Type B pancreatic cell (in vitro differentiated cells): ENCODE data around the gene AUP1. TPM values are rescaled to one million over a fixed set of nuclear protein-coding genes. Genes with fewer than 3 reads are reported as not detected.

Experiments
- DNase-seq: peaks from one replicate; pipeline ENCODE4 v3.0.0; 2021; ENCODE audit warnings: mixed read lengths; ENCODE audit not compliant: unreplicated experiment; ENCODE audit errors: extremely low spot score
- H3K27ac Mint-ChIP-seq: 2 replicates; pipeline ENCODE4 v1.8.0; 2021; ENCODE audit warnings: mild to moderate bottlenecking, mixed read lengths
- H3K27me3 Mint-ChIP-seq: 2 replicates; pipeline ENCODE4 v1.8.0; 2021; ENCODE audit warnings: mixed read lengths
- H3K36me3 Mint-ChIP-seq: 2 replicates; pipeline ENCODE4 v1.8.0; 2021; ENCODE audit warnings: mixed read lengths
- H3K4me1 Mint-ChIP-seq: one replicate; pipeline ENCODE4 v1.8.0; 2021; ENCODE audit warnings: mixed read lengths; ENCODE audit not compliant: unreplicated experiment
- H3K4me3 Mint-ChIP-seq: 2 replicates; pipeline ENCODE4 v1.8.0; 2021; ENCODE audit warnings: mild to moderate bottlenecking, mixed read lengths
- H3K9me3 Mint-ChIP-seq: 2 replicates; pipeline ENCODE4 v1.8.0; 2021; ENCODE audit warnings: mixed read lengths
- CTCF ChIP-seq: fragments of 200-600 bp; sonication (generic); conservative IDR thresholded peaks from 2 replicates; pipeline ENCODE4 v1.5.0; 2021; ENCODE audit warnings: antibody characterized with exemption, mild to moderate bottlenecking
- total RNA-seq: library from RNA; stranded (reverse); gene quantifications from 2 replicates; pipeline ENCODE4 v1.2.1, GENCODE V29; 2021; ENCODE audit warnings: low replicate concordance

The AUP1 gene
- total RNA-seq, 1 donor from 2014 or later: 122 TPM

GRCh38 chr2:74560591-74560990 is 31.1 kb upstream of the AUP1 start:
- Mint-ChIP-seq H3K27me3 (peaks cover 77% of the 10 kb centered on the region), H3K27ac (no peak overlapping the region), H3K36me3 (no peaks in the 10 kb centered on the region), H3K4me1 (no peaks in the 10 kb centered on the region), H3K9me3 (no peaks in the 10 kb centered on the region), H3K4me3 (no peak overlapping the region)
- no peak for DNase-seq
- no peak for TF ChIP-seq CTCF

- no peaks in the 10 kb centered on the region for H3K9me3 Mint-ChIP-seq
- TF ChIP-seq CTCF: no peak
- H3K27ac Mint-ChIP-seq: no peak overlapping the region
- no peaks in the 10 kb centered on the region for H3K4me1 Mint-ChIP-seq
- no peaks in the 10 kb centered on the region for H3K36me3 Mint-ChIP-seq
- H3K27me3 Mint-ChIP-seq: peaks cover 82% of the 10 kb centered on the region
- H3K4me3 Mint-ChIP-seq: no peak overlapping the region
- DNase-seq: no peak
These were observed 30.4 kb upstream of the AUP1 start for GRCh38 chr2:74559912-74560311.

GRCh38 chr2:74558284-74559230 is 29.1 kb upstream of the AUP1 start:
- no peaks in the 10 kb centered on the region for H3K36me3 Mint-ChIP-seq
- peak overlapping the region; percentile 21 for H3K4me3 Mint-ChIP-seq
- H3K4me1 Mint-ChIP-seq: no peaks in the 10 kb centered on the region
- H3K27ac Mint-ChIP-seq: peak overlapping the region; percentile 23
- TF ChIP-seq CTCF: no peak
- no peak for DNase-seq
- peaks cover 75% of the 10 kb centered on the region for H3K27me3 Mint-ChIP-seq
- H3K9me3 Mint-ChIP-seq: no peaks in the 10 kb centered on the region

- no peak for TF ChIP-seq CTCF
- no peaks in the 10 kb centered on the region for H3K9me3 Mint-ChIP-seq
- no peak overlapping the region for H3K27ac Mint-ChIP-seq
- H3K27me3 Mint-ChIP-seq: peaks cover 69% of the 10 kb centered on the region
- H3K4me1 Mint-ChIP-seq: peaks cover 8% of the 10 kb centered on the region
- no peaks in the 10 kb centered on the region for H3K36me3 Mint-ChIP-seq
- DNase-seq: no peak
- H3K4me3 Mint-ChIP-seq: no peak overlapping the region
These were observed 27.4 kb upstream of the AUP1 start for GRCh38 chr2:74556831-74557370.

GRCh38 chr2:74556159-74556558 is 26.7 kb upstream of the AUP1 start:
- Mint-ChIP-seq H3K4me1 (peaks cover 8% of the 10 kb centered on the region), H3K4me3 (peak overlapping the region; percentile 91), H3K36me3 (no peaks in the 10 kb centered on the region), H3K9me3 (no peaks in the 10 kb centered on the region), H3K27me3 (peaks cover 69% of the 10 kb centered on the region), H3K27ac (no peak overlapping the region)
- no peak for TF ChIP-seq CTCF
- DNase-seq: no peak
